T-helper 2 cell treated with Interferon-gamma antibody and Interleukin-4, amounts not matched to agents 5 μg/mL and 100 μg/mL, for 36 hours (primary cell): Measurements from ENCODE around the gene ASTN2.
"Not testable (repeated sequence)": the region's sequence is repeated elsewhere in the genome, so short reads cannot be mapped to it uniquely, and the experiment has no call there.

Experiments used
- DNase-seq: peaks from one replicate; pipeline ENCODE4 v3.0.0; 2021; ENCODE audit warnings: low spot score
- H3K27ac Mint-ChIP-seq: one replicate; pipeline ENCODE4 v1.8.0; 2021; ENCODE audit warnings: mild to moderate bottlenecking, mixed read lengths
- H3K27me3 Mint-ChIP-seq: one replicate; pipeline ENCODE4 v1.8.0; 2021; ENCODE audit warnings: low read depth, mixed read lengths
- H3K36me3 Mint-ChIP-seq: one replicate; pipeline ENCODE4 v1.8.0; 2021; ENCODE audit warnings: low read depth, mixed read lengths
- H3K4me1 Mint-ChIP-seq: one replicate; pipeline ENCODE4 v1.8.0; 2021; ENCODE audit warnings: low read depth, mixed read lengths
- H3K4me3 Mint-ChIP-seq: one replicate; pipeline ENCODE4 v1.8.0; 2022; ENCODE audit warnings: mild to moderate bottlenecking, moderate library complexity, mixed read lengths
- H3K9me3 Mint-ChIP-seq: one replicate; pipeline ENCODE4 v1.8.0; 2021; ENCODE audit warnings: mixed read lengths

ASTN2 gene

DNA sequence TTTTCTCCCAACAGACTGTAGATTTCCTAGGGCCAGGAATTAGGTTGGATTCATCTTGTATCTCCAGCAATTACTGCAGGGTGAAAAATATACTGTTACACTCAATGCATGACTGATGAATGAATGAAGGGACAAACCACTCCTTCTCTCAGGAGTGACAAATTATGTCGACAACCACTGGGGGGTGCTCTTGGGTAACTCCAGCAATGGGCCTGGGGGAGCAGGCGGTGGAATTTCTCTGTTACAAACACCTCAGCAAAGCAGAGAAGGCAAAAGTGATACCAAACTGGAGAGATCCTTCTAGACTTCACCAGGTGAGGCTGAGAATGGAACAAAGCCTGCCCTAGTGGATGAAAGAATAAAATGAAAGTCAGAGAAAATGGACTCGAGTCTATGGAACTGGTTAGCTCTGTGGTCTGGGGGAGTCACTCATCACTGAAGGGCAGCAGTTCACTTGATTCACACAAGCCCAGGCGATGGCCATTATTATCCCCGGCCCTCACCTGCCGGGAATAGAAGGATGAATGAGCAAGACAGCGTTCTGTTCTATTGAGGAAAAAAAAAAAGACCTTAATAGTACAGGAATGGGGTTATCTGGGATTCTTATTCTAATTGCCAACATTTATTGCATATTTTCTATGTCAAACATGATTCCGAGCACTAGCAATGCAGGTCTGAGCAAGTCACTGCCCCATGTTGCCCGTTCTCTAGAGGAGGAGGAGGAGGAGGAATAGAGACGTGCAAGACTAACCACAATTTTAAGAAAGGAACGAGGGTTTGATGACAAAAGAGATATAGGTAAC, 341.1 kb downstream of the ASTN2 start:
- Mint-ChIP-seq H3K27me3 (no peaks in the 10 kb centered on the region), H3K9me3 (no peaks in the 10 kb centered on the region), H3K36me3 (no peaks in the 10 kb centered on the region), H3K27ac (no peak overlapping the region), H3K4me1 (no peaks in the 10 kb centered on the region), H3K4me3 (no peak overlapping the region)
- no peak for DNase-seq

GRCh38 chr9:117073071-117073470, 341.8 kb downstream of the ASTN2 start:
- H3K4me3 Mint-ChIP-seq, result no peak overlapping the region
- H3K27ac Mint-ChIP-seq, result no peak overlapping the region
- no peaks in the 10 kb centered on the region for H3K27me3 Mint-ChIP-seq
- H3K4me1 Mint-ChIP-seq, result no peaks in the 10 kb centered on the region
- H3K9me3 Mint-ChIP-seq, result no peaks in the 10 kb centered on the region
- H3K36me3 Mint-ChIP-seq, result no peaks in the 10 kb centered on the region
- DNase-seq, result no peak

GRCh38 chr9:117072216-117072615, 342.6 kb downstream of the ASTN2 start:
- H3K36me3 Mint-ChIP-seq, result no peaks in the 10 kb centered on the region
- DNase-seq, result no peak
- H3K27me3 Mint-ChIP-seq, result no peaks in the 10 kb centered on the region
- H3K4me1 Mint-ChIP-seq, result no peaks in the 10 kb centered on the region
- no peaks in the 10 kb centered on the region for H3K9me3 Mint-ChIP-seq
- no peak overlapping the region for H3K4me3 Mint-ChIP-seq
- no peak overlapping the region for H3K27ac Mint-ChIP-seq

- H3K36me3 Mint-ChIP-seq, H3K9me3 Mint-ChIP-seq, H3K4me1 Mint-ChIP-seq, H3K4me3 Mint-ChIP-seq, DNase-seq, H3K27me3 Mint-ChIP-seq, H3K27ac Mint-ChIP-seq: not testable (repeated sequence)
Observed at GRCh38 chr9:117071673-117072207, 343.1 kb downstream of the ASTN2 start.

- no peak overlapping the region for H3K4me3 Mint-ChIP-seq
- no peaks in the 10 kb centered on the region for H3K27me3 Mint-ChIP-seq
- no peaks in the 10 kb centered on the region for H3K36me3 Mint-ChIP-seq
- H3K9me3 Mint-ChIP-seq, result peaks cover 4% of the 10 kb centered on the region
- no peak overlapping the region for H3K27ac Mint-ChIP-seq
- no peaks in the 10 kb centered on the region for H3K4me1 Mint-ChIP-seq
- no peak for DNase-seq
Observed at GRCh38 chr9:117063721-117064471, 351.0 kb downstream of the ASTN2 start.

GRCh38 chr9:117060963-117061362, 353.9 kb downstream of the ASTN2 start:
- no peaks in the 10 kb centered on the region for H3K4me1 Mint-ChIP-seq
- H3K27me3 Mint-ChIP-seq, result no peaks in the 10 kb centered on the region
- H3K27ac Mint-ChIP-seq, result no peak overlapping the region
- no peak for DNase-seq
- H3K4me3 Mint-ChIP-seq, result no peak overlapping the region
- no peaks in the 10 kb centered on the region for H3K36me3 Mint-ChIP-seq
- H3K9me3 Mint-ChIP-seq, result peaks cover 4% of the 10 kb centered on the region

- H3K4me1 Mint-ChIP-seq, result no peaks in the 10 kb centered on the region
- no peak for DNase-seq
- H3K4me3 Mint-ChIP-seq, result no peak overlapping the region
- no peaks in the 10 kb centered on the region for H3K36me3 Mint-ChIP-seq
- no peak overlapping the region for H3K27ac Mint-ChIP-seq
- H3K27me3 Mint-ChIP-seq, result no peaks in the 10 kb centered on the region
- H3K9me3 Mint-ChIP-seq, result no peaks in the 10 kb centered on the region
Observed at GRCh38 chr9:117050007-117050406, 364.9 kb downstream of the ASTN2 start.

GRCh38 chr9:117046666-117047327, 368.1 kb downstream of the ASTN2 start:
- Mint-ChIP-seq H3K36me3 (no peaks in the 10 kb centered on the region), H3K4me1 (no peaks in the 10 kb centered on the region), H3K4me3 (no peak overlapping the region), H3K27me3 (no peaks in the 10 kb centered on the region), H3K27ac (no peak overlapping the region), H3K9me3 (no peaks in the 10 kb centered on the region)
- DNase-seq, result no peak

DNA sequence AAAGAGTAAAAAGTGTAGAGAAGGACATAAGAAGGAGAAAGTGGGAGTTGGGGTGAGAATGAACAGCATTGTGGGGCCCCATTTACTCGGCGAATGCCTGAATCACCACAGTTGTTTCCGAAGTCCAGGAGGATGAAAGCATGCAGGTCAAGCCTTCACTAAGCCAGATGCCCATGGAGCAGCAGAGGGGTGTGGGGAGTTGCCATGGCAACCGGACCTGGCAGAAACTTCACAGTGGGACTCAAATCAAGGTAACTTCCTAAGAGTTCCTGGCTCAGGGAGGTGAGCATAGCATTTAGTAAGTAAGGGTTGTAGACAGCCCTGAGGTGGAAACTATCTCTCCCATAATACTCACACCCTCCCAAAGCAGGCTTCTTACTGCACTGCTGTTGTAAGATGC, 370.6 kb downstream of the ASTN2 start:
- no peak for DNase-seq

GRCh38 chr9:117043159-117043558, 371.7 kb downstream of the ASTN2 start:
- Mint-ChIP-seq H3K36me3 (no peaks in the 10 kb centered on the region), H3K4me1 (no peaks in the 10 kb centered on the region), H3K9me3 (no peaks in the 10 kb centered on the region), H3K27ac (no peak overlapping the region), H3K27me3 (no peaks in the 10 kb centered on the region), H3K4me3 (no peak overlapping the region)
- DNase-seq, result no peak

More for the DNA sequence above, 370.6 kb downstream of the ASTN2 start:
- Mint-ChIP-seq H3K27me3 (no peaks in the 10 kb centered on the region), H3K9me3 (no peaks in the 10 kb centered on the region), H3K4me1 (no peaks in the 10 kb centered on the region), H3K27ac (no peak overlapping the region), H3K36me3 (no peaks in the 10 kb centered on the region), H3K4me3 (no peak overlapping the region)

GRCh38 chr9:117035546-117035945, 379.3 kb downstream of the ASTN2 start:
- Mint-ChIP-seq H3K36me3 (no peaks in the 10 kb centered on the region), H3K4me1 (no peaks in the 10 kb centered on the region), H3K27ac (no peak overlapping the region), H3K9me3 (peaks cover 4% of the 10 kb centered on the region), H3K27me3 (no peaks in the 10 kb centered on the region), H3K4me3 (no peak overlapping the region)
- no peak for DNase-seq

DNA sequence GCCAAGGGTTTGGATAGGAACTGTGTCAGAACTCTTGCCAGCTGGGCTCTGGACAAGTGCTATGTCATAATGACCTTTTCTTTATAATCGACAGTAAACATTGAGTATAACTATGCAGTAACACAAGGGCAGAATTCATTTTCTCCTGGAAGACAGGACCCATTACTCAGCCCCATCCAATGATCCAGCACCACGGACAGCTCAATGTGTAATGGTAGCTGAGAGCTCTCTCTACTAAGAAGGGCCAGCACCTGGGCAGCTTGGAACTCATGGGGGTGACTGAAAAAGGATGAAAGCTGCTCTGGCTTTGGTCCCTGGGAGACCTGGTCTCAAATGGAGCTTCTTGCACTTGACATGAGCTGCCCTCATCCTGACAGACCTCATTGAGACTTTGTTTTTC, 380.0 kb downstream of the ASTN2 start:
- DNase-seq, result no peak
- H3K36me3 Mint-ChIP-seq, result no peaks in the 10 kb centered on the region
- H3K4me1 Mint-ChIP-seq, result no peaks in the 10 kb centered on the region
- no peak overlapping the region for H3K27ac Mint-ChIP-seq
- no peaks in the 10 kb centered on the region for H3K27me3 Mint-ChIP-seq
- H3K9me3 Mint-ChIP-seq, result peaks cover 4% of the 10 kb centered on the region
- H3K4me3 Mint-ChIP-seq, result no peak overlapping the region

GRCh38 chr9:117030254-117030768, 384.5 kb downstream of the ASTN2 start:
- DNase-seq, result no peak
- H3K36me3 Mint-ChIP-seq, result no peaks in the 10 kb centered on the region
- peaks cover 4% of the 10 kb centered on the region for H3K9me3 Mint-ChIP-seq
- H3K4me3 Mint-ChIP-seq, result no peak overlapping the region
- no peaks in the 10 kb centered on the region for H3K27me3 Mint-ChIP-seq
- no peaks in the 10 kb centered on the region for H3K4me1 Mint-ChIP-seq
- no peak overlapping the region for H3K27ac Mint-ChIP-seq

GRCh38 chr9:117029341-117029740, 385.5 kb downstream of the ASTN2 start:
- Mint-ChIP-seq H3K4me1 (no peaks in the 10 kb centered on the region), H3K27me3 (no peaks in the 10 kb centered on the region), H3K27ac (no peak overlapping the region), H3K4me3 (no peak overlapping the region), H3K36me3 (no peaks in the 10 kb centered on the region), H3K9me3 (no peaks in the 10 kb centered on the region)
- no peak for DNase-seq
